Retinal pigment epithelial cell (primary cell): ENCODE results near the gene CYP4F3.
"Not testable (repeated sequence)": the region's sequence is repeated elsewhere in the genome, so short reads cannot be mapped to it uniquely, and the experiment has no call there.

Experiments used
- DNase-seq: peaks from one replicate; pipeline ENCODE4 v3.0.0-alpha.2; 2010; ENCODE audit warnings: low read depth
- H3K4me3 ChIP-seq: 2 replicates; pipeline ENCODE4 v1.5.1; 2011; ENCODE audit warnings: mild to moderate bottlenecking, low read length, control low read depth, moderate library complexity
- CTCF ChIP-seq: conservative IDR thresholded peaks from 2 replicates; pipeline ENCODE4 v1.5.1; 2011; ENCODE audit warnings: low read depth, low read length, control low read depth, inconsistent platforms

CYP4F3 gene

GRCh38 chr19:15642807-15643206 is 2.1 kb downstream of the CYP4F3 start:
- TF ChIP-seq CTCF, result no peak
- no peak overlapping the region for H3K4me3 ChIP-seq

GRCh38 chr19:15643387-15643786 is 2.7 kb downstream of the CYP4F3 start:
- no peak for DNase-seq
- no peak overlapping the region for H3K4me3 ChIP-seq
- no peak for TF ChIP-seq CTCF

More at GRCh38 chr19:15642807-15643206, 2.1 kb downstream of the CYP4F3 start:
- DNase-seq, result no peak

- no peak overlapping the region for H3K4me3 ChIP-seq
- no peak for TF ChIP-seq CTCF
- no peak for DNase-seq
Observed at GRCh38 chr19:15644066-15644741, 3.5 kb downstream of the CYP4F3 start.

GRCh38 chr19:15644816-15645215 is 4.1 kb downstream of the CYP4F3 start:
- no peak for DNase-seq
- no peak for TF ChIP-seq CTCF
- no peak overlapping the region for H3K4me3 ChIP-seq

- no peak for TF ChIP-seq CTCF
- H3K4me3 ChIP-seq, result no peak overlapping the region
- no peak for DNase-seq
Observed at GRCh38 chr19:15649526-15649925, 8.8 kb downstream of the CYP4F3 start.

- not testable (repeated sequence) for H3K4me3 ChIP-seq, DNase-seq
Observed at GRCh38 chr19:15650123-15650522, 9.4 kb downstream of the CYP4F3 start.

- no peak overlapping the region for H3K4me3 ChIP-seq
- DNase-seq, result no peak
- TF ChIP-seq CTCF, result no peak
Observed at GRCh38 chr19:15651791-15652190, 11.1 kb downstream of the CYP4F3 start.
